ENCODE results near the gene S1PR1. TPM values are rescaled to one million over a fixed set of nuclear protein-coding genes. Genes with fewer than 3 reads are reported as not detected.

S1PR1 gene
- total RNA-seq (2022; extraction: Qiagen RNA extraction) = 0.05 to 0.13 TPM (median 0.06 TPM) in 5 replicates

GRCh38 chr1:101236516-101237228 lies at the start of gene S1PR1:
Gene S1PR1, plus strand, starts transcription at chr1:101237019. Its CDS starts 1,966 bp downstream, at chr1:101238985.

Other genes starting within 250 kb of the S1PR1 start
- 29.7 to 34.4 TPM (median 31.4 TPM) in 5 replicates for gene DPH5, start 211.2 kb upstream of the S1PR1 start, total RNA-seq (2022; extraction: Qiagen RNA extraction)